Stimulated activated CD4-positive, alpha-beta T cell treated with anti-CD3 and anti-CD28 coated beads, Interleukin-12 subunit alpha, Interleukin-12 subunit beta, amount 100 ng/mL, for 24 hours (primary cell): ENCODE measurements around the gene MCC.

Experiments used
- DNase-seq, 2 experiments: peaks; one replicate each; pipeline ENCODE4 v3.0.0-alpha.2; 2020; ENCODE audit warnings: low read depth in 2 of 2

MCC gene

GRCh38 chr5:113056988-113057387 lies 431.3 kb downstream of the MCC start:
- DNase-seq, result no peak

DNA sequence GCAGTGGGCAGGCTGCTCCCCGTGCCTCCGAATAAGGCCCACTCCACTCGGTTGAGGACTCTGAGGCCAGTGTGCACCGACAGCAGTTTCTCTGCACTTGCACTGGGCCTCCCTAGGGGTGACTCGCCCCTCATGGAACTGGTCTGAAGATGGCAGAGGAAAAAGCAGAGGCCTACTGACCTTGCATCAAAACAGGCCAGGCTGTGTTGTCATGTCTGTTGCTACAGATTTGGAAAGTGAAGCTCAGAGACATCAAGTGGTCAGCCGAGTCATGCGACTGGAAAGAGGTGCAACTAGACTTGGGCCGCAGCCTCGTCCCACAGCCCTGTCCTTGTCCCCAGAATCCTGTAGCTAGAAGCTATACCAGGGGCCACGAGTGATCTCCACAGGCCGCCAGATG lies 433.4 kb downstream of the MCC start:
- no peak for DNase-seq

DNA sequence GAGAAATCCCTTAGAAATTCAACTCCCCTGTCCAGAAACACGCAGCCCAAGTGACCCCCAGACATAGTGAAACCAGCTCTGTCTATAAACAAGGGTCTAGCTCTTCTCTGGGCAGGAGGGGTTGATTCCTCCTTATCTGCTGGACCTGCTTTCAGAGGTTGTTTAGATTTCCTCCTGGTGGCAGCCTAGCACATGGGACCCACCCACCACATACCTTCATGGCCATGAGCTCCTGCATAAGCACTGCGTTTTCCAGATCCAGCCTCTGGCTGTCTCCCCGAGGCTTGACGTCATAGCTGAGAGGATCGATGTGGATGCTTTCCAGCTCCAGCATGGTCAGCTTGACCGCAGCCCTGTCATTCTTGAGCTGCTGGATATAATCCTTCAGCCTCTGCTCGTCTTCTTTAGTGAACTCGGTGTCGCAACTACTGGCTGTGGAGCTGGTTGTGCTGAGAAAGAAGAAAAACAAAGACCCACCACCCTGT lies 434.7 kb downstream of the MCC start:
- DNase-seq, result no peak

- no peak for DNase-seq
Measured at GRCh38 chr5:113052041-113052795, 436.0 kb downstream of the MCC start.

DNA sequence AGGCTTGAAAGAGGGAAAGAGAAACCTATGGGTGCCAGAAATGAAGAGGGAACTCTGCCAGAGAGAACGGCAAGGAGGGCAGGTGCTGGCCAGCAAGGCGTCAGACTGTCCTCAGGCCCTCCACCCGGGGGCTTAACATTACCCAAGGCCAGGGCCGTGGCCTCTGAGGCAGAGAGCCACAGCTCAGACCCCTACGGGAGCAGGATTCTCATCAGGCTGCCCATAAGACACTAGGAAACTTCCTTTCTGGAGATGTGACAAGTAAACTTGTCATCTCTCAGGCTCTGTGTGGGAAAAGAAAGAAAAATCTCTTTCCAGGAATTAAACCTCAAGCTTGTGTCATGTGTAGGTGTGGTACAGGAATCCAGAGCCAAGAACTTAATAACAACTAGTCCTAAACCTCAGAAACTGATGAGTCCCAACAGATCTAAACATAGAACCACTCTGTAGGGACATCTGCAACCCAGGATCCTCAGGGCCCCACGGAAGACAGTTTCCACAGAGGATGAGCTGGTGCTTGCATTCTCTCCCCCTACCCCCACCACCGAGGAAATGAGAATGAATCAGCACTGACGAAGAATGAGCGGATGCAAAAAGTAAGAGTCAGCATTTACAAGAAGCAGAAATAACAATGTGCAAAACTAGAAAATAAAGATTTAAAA lies 437.4 kb downstream of the MCC start:
- DNase-seq, result peak in 1 of 2 experiments; percentile 20

GRCh38 chr5:113048931-113049330 lies 439.3 kb downstream of the MCC start:
- no peak for DNase-seq

DNA sequence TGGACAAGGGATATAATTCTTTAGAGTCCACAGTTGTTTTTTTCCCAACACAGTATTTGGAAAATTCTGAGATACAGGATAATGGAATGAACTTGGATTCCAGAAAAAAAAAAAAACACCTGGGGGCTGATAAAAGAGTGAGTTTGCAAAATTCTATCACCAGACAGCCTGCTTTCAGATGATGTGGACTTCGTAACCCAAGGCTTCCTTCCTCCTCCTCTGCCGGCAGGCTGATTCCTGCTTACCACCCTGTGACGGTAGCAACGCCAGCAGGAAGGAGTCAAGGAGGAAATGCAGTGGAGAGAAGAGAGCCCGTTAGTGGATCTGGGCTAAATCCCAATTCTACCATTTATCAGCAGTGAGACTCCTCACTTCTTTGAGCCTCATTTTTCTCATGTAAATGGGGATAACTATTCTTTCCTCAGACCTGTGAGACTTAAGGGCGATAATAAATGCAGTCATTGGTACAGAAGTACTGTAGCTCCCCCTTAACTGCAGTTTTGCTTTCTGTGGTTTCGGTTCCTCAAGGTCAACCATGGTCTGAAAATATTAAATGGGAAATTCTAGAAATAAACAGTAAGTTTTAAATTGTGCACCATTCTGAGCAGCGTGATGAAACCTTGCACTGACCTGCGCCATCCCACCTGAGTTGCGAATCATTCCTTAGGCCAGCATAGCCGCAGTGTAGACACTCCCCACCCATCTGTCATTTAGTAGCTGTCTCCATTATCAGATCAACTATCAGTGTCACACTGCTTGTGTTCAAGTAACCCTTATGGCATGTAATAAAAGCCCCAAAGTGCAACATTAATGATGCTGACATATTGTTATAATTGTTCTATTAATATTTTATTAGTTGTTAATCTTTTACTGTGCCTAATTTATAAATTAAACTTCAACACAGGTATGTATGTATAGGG lies 440.3 kb downstream of the MCC start:
- DNase-seq, result no peak

DNA sequence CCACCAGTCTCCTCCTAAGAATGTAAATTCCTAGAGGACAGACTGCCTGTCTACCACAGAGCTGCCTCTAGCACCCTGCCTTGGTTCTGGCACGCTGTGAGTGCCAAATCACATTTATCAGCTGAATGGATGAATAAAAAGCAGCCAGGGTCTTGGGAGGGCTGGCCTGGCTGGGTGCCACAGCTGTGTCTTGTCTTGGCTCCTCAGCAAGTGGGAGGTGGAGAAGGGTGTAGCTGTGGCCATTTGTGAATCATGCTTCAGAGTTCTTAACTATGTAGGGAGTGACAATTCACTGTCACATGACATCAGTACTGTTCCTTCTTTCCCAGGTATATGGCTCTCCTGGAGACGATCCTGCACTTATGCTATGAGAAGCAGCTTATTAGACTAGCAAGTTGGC lies 441.0 kb downstream of the MCC start:
- no peak for DNase-seq

DNA sequence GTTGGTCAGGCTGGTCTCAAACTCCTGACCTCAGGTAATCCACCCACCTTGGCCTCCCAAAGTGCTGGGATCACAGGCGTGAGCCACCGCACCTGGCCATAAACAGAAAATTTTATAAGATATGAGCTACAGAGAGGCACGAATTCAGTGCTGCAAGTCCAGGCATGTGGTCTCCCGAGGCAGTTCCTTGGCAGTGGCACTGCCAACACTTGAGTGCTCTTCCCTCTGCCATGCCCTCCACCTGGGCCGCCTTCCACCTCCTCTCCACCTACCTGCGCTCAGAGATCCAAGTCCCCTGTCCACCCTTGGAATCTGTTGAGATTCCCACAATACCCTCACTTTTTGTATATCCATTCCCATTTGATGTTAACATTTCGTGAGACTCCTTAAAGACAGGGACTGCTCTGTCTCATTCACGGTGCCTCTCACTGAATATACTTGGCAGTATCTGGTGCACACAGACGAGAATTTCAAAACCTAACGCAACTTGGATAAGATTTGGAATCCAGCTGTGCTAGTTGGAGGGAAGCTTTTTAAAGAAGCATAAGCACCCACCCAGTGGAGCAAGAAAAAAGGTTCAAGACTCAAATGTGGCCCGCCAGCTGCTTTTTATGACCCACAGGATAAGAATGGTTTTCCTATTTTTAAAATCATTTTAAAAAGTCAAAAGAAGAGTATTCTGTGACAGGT lies 443.3 kb downstream of the MCC start:
- no peak for DNase-seq

- peak in 1 of 2 experiments; percentile 6 for DNase-seq
Measured at GRCh38 chr5:113043491-113043931, 444.7 kb downstream of the MCC start.

- DNase-seq, result no peak
Measured at GRCh38 chr5:113042491-113043243, 445.6 kb downstream of the MCC start.

GRCh38 chr5:113040672-113041260 lies 447.5 kb downstream of the MCC start:
- no peak for DNase-seq

DNA sequence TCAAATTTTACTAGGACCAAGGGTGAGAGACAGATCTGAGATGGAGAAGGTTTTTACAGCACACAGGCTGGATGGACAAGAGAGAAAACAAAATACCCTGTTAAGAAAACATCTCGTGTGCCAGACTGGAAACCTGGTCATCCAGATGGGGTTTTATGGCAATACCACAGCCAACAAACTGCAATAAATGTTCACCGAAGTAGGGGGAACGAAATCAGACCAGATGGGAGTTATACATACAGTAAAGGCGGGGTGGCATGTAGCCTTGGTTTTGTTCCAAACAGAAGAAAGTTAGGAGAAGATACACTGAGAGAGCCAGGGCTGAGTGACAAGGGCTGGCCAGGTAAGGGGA lies 448.3 kb downstream of the MCC start:
- DNase-seq, result no peak

DNA sequence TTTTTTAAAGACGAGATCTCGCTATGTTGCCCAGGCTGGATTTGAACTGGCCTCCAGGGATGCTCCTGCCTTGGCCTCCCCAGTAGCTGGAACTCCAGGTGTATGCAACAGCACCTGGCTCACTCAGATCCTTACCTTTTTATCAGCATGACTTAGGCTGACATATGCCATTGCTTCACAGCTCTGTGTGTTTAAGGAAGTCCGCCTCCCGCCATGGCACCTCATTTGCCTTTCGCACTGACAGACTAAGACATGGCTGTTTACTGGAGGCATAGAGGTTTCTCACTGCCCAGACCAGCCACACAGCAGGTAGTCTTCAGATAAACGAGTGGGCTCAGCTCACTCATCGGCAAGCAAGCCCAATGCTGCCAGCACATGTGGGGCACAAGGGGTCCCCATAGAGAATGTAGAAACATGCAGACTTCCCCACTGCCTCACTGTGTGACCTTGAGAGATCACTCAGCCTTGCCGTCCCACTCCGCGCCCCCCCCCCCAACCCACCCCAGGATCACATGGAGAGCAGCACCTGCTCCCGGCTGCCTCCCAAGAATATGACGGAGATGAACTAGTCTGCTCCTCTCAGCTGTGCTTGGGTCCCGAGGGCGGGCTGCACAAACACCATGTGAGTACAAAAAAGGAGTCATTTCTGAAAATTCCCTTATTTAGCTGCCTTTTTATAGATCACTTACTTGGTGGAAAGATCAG lies 448.9 kb downstream of the MCC start:
- no peak for DNase-seq

DNA sequence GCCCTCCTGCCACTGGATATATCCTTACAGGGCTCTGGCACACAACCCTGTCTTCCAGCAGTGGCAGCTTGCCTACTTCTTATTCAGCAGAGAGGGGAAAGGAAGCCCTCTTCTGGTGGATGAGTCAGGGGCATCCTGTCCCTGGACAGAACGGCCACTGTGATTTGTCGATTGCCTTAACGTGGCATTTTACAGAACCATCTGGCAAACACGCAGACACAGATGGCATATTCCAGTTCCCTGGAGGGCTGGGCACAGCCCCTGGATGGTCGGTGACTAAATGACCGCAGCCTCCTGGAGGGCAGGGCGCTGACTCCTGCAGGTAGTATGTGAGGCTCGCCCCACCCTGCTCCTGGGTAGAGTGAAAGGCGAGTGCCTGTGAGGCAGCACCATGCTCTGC lies 449.5 kb downstream of the MCC start:
- no peak for DNase-seq

DNA sequence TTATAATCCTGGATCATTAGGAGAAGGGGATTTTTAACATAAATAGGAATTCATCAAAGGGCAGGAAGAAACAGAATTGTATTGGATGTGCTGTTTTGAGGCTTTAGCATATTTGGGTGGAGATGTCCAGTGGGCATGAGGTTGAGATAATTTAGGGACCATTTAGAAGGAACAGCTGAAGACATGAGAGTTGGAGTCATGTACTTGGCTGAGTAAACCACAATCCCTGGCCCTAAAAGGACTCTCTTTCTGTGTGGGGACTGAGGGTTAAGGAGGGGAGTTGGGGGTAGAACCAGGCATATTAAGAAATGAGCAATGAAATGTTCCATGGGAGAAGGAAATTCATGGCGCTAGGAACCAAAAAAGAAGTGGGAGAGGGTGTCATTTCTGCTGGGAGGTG lies 450.1 kb downstream of the MCC start:
- DNase-seq, result no peak

- DNase-seq, result no peak
Measured at GRCh38 chr5:113036826-113037225, 451.4 kb downstream of the MCC start.

- no peak for DNase-seq
Measured at GRCh38 chr5:113036321-113036720, 451.9 kb downstream of the MCC start.

GRCh38 chr5:113035096-113035495 lies 453.2 kb downstream of the MCC start:
- DNase-seq, result no peak

DNA sequence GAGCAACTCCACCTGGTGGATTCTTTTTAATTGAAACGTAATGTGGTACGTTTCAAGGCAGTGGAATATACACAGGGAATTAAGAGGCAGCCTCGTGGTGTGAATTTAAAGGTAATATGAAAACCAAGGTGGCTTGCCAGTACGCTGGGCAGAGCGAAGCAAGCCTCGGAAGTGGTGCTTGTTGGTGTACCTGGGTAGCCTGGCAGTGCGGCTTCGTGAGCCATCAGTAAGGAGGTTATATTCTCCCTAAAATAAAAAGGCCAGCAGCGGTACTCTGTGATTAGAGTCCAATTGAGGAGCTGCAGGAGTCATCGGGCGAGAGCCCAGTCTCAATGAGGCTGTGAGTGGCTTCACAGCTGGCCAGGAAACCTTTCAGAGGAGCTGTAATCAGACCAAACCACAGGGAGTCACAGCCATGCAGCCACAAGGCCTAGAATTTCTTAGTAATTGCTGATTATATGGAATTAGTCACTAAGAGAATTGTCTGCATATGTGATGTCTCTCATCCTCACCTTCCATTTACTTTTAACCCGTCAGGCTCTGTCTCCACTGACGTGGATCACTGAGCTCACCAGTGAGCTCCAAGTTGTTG lies 454.0 kb downstream of the MCC start:
- no peak for DNase-seq
